Fibroblast of upper back skin (primary cell): ENCODE results near the gene BNC2.
A peak's percentile ranks its signal among the peaks of the same experiment; 100 is the strongest.

Experiments used
- DNase-seq: peaks from one replicate; pipeline ENCODE4 v3.0.0-alpha.2; 2013

BNC2 gene

DNA sequence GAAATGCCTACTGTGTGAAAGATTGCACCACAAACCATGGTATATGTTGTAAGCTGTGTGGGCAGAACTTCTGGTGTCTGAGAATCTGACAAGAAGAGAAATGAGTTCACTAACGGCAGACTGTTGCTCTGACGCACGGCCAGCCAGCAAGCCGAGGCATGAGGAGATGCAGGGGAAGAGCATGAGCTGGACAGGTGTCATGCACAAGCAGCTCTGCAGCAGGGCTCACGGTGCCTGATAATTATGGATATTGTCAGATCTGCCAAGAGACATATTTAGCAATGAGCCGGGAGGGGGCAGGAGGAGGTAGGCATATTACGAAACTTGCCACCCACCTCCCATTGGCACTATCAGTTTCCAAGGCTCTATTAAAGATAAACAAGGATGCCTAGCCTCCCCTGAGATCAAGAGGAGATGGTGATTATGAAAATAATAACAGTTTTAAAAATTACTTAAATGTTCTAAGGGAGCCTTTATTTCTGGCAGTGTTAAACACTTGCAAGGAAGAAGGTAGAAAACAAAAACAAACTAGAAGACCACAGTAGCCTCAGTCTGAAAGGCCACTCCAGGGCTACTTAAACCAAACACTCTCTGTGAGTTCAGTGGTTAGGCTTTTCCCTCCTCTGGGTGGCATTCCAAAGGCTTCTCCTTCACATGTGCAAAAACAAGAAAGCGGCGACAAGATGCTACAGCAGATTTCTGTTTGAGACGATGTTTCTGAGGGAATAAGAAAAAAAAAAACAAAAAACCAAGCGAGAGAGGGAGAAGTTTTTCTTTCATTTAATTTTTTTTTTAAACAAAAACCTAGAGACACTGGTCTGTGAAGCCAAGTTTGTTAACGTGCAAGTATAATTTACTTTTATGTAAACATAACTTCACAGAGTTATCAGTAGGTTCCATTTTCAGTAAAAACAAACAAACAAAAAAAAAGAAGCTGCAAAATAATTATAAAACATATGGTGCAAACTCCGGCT is 339.5 kb downstream of the BNC2 start:
- DNase-seq = no peak

- DNase-seq = no peak
These were observed 342.9 kb downstream of the BNC2 start for GRCh38 chr9:16527573-16527972.

DNA sequence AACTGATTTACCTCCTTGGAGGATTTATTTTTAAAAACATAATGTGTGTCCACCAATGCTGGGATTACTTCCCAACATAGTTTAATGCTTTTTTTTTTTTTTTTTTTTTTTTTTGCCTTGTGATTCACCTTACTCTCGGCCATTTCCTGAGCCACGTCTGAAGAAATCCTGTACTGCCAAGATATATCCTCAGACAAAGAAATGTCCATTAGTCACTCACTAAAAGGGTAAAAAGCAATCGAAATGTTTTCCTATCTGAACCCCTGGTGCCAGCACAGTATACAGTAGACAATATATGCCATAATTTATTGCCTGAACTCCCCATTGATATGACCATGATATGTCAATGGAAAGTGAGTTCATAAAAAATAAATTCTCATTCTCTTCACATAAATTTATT is 344.1 kb downstream of the BNC2 start:
- DNase-seq = peak; percentile 83

DNA sequence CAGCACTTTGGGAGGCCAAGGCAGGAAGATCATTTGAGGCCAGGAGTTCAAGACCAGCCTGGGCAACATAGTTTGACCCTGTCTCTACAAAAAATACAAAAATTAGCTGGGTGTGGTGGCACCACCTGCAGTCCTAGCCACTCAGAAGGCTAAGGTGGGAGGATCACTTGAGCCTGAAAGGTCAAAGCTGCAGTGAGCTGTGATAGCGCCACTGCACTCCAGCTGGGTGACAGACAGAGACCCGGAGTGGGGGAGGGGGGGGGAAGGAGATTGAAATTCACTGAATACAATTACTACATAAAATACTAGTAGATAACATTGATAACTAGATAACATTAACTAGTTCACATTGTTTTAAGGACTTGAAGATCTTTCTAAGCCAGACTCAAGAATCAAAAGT is 345.6 kb downstream of the BNC2 start:
- DNase-seq = no peak

- DNase-seq = no peak
These were observed 346.4 kb downstream of the BNC2 start for GRCh38 chr9:16524078-16524477.

GRCh38 chr9:16521868-16522411 is 348.5 kb downstream of the BNC2 start:
- DNase-seq = peak; percentile 100

DNA sequence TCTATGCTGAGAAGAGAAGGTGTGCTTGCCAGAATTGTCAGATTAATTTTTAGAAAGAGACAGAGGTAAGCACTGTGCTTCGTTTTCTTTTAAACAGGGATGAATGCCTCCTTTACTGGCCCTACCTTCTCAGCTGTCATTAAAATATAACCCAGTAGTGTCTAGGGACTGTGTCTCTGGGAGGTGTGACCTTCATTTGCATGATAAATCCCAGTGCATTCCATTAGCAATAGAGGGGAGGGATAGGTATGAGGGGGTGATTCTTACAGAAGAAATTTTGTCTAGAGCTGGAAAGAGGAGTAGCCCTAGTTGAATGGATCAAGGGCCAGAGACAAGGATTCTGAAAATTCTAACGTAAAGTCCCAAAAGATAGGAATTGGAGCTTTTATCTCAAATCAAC is 351.5 kb downstream of the BNC2 start:
- DNase-seq = no peak

GRCh38 chr9:16516891-16517290 is 353.6 kb downstream of the BNC2 start:
- DNase-seq = peak; percentile 68

- DNase-seq = peak; percentile 84
These were observed 354.6 kb downstream of the BNC2 start for GRCh38 chr9:16515879-16516301.

GRCh38 chr9:16515207-16515606 is 355.3 kb downstream of the BNC2 start:
- DNase-seq = no peak

GRCh38 chr9:16514131-16514530 is 356.3 kb downstream of the BNC2 start:
- DNase-seq = no peak

GRCh38 chr9:16512281-16512680 is 358.2 kb downstream of the BNC2 start:
- no peak for DNase-seq

- no peak for DNase-seq
These were observed 360.0 kb downstream of the BNC2 start for GRCh38 chr9:16510482-16510881.

GRCh38 chr9:16509997-16510396 is 360.5 kb downstream of the BNC2 start:
- DNase-seq = peak; percentile 80

DNA sequence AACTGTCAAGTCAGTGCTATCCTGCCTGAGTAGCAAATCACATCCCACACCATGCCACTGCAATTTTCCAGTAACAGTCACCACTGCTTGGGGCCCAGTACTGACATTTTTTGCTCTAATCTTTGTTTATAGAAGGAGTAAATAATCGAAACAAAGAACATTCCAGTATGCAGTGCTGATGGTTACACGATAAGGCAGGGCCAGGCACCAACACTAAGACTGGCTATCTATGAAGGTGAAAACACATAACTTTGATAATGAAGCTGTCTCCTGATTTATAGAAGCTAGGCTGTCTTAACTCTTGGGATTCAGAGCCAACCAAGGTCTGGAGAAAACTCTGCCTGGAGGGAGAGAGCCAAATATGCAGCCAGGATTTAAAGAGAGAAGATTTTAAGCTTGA is 365.3 kb downstream of the BNC2 start:
- DNase-seq = peak; percentile 55

- no peak for DNase-seq
These were observed 368.7 kb downstream of the BNC2 start for GRCh38 chr9:16501726-16502125.

- DNase-seq = peak; percentile 89
These were observed 369.3 kb downstream of the BNC2 start for GRCh38 chr9:16501141-16501540.

- DNase-seq = no peak
These were observed 370.1 kb downstream of the BNC2 start for GRCh38 chr9:16500386-16500785.

- no peak for DNase-seq
These were observed 370.6 kb downstream of the BNC2 start for GRCh38 chr9:16499892-16500291.

GRCh38 chr9:16496908-16497307 is 373.6 kb downstream of the BNC2 start:
- DNase-seq = no peak

- no peak for DNase-seq
These were observed 382.6 kb downstream of the BNC2 start for GRCh38 chr9:16487915-16488314.

DNA sequence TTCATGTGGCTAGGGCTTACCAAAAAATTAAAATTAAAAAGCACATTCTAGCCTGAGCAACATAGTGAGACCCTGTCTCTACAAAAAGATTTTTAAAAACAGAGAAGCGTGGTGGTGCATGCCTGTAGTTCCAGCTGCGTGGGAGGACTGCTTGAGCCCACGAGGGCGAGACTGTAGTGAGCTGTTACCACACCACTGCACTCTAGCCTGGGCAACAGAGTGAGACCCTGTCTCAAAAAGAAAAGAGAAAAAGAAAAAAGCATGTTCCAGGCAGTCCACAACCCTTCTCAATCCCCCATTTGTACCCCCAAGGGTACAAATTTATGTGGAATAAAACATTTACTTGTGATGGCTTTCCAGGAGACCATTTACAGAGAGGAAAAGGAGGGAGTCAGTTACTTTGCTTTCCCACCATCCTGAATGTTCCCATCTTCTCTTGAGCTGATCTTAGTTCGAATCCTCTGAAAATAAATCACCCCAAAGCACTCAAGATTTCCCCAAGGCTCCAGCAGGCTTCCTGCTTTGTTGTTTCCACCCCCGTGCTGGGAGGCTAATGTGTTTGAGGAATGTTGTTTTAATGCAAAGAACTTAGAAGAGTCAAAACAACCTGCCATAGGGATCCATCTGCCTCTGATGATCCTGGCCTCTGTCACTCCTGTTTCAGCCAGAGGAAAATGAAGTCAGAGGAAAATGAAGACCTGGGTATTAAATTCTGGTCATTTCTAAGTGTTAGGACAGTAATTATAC is 384.7 kb downstream of the BNC2 start:
- no peak for DNase-seq

DNA sequence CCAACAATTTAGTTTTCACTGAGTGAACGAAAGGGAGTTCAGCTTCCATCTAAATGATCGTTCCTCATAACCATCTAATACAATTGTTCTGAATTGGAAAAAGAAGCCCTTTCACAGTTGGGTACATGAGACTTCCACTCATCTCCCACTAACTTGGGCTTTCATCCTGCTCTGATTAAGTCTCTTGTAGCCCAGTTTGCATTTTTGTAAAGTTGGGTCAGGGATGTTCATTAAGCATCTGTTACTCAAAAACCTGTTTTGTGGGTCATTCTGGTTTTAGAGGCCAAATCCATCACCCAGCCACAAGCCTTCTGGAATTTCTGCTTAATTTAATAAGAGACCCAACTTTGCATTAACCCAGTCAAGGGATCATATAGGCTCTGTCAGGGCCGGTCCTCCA is 385.3 kb downstream of the BNC2 start:
- DNase-seq = peak; percentile 62

DNA sequence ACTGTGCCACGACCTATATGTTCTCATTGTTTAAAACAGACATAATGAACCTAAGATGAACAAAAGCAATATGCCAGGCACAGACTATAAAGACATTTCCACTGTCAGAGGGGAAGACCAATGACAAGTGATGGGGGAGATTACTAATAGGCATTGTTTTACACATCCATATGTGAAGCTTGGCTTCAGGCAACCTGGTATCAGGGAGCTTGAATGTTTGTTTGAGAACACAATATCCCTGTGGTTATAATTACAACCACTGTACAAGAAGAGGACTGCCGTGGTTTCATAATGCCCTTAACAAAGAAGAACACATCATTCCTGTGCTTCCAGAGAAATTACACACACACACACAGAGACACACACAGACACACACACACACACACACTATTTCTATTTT is 385.7 kb downstream of the BNC2 start:
- peak; percentile 57 for DNase-seq
